OCI-LY3 (cell line): ENCODE measurements around the gene CDCA3.

Source experiments
- EZH2phosphoT487 ChIP-seq: fragments of 200-600 bp; shearing (Covaris generic); IDR thresholded peaks from 2 replicates; pipeline ENCODE4 v1.6.1; 2018; ENCODE audit warnings: antibody characterized with exemption, mixed run types, low read depth
- TF ChIP-seq, protein P1 (sequence below): fragments of 200-600, 300-600 bp; sonication (generic); IDR thresholded peaks from 2 replicates; pipeline ENCODE4 v1.5.1; 2014; ENCODE audit warnings: antibody characterized with exemption, low read length, low read depth

- TF ChIP-seq, protein P1, sequence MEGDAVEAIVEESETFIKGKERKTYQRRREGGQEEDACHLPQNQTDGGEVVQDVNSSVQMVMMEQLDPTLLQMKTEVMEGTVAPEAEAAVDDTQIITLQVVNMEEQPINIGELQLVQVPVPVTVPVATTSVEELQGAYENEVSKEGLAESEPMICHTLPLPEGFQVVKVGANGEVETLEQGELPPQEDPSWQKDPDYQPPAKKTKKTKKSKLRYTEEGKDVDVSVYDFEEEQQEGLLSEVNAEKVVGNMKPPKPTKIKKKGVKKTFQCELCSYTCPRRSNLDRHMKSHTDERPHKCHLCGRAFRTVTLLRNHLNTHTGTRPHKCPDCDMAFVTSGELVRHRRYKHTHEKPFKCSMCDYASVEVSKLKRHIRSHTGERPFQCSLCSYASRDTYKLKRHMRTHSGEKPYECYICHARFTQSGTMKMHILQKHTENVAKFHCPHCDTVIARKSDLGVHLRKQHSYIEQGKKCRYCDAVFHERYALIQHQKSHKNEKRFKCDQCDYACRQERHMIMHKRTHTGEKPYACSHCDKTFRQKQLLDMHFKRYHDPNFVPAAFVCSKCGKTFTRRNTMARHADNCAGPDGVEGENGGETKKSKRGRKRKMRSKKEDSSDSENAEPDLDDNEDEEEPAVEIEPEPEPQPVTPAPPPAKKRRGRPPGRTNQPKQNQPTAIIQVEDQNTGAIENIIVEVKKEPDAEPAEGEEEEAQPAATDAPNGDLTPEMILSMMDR = no peak
- TF ChIP-seq EZH2phosphoT487 = no peak
These were observed 312 bp downstream of the CDCA3 start for GRCh38 chr12:6850796-6851152.
